Endothelial cell of umbilical vein (primary cell): ENCODE results near the gene MGLL. TPM values are rescaled to one million over a fixed set of nuclear protein-coding genes. Genes with fewer than 3 reads are reported as not detected.
"Not testable (repeated sequence)": the region's sequence is repeated elsewhere in the genome, so short reads cannot be mapped to it uniquely, and the experiment has no call there.

Experiments used
- BruUV-seq: library from RNA; stranded (reverse); fragments of 400-500 nt; replicated peaks from 2 replicates; lab custom pipeline; 2021; lab: Mats Ljungman, UMichigan
- CTCF ChIA-PET: fragments of 300-600, 350-600 bp; sonication (Branson Sonifier 250); formaldehyde crosslinking; loops from one replicate; lab custom pipeline; 2021; ENCODE audit warnings: antibody characterized with exemption, inconsistent platforms; lab: Charles Lee
- POLR2A ChIA-PET: fragments of 300-600, 350-600 bp; sonication (Branson Sonifier 250); formaldehyde crosslinking; loops from one replicate; lab custom pipeline; 2021; ENCODE audit warnings: antibody characterized with exemption, inconsistent platforms; lab: Charles Lee
- DNase-seq: peaks from one replicate; pipeline ENCODE4 v3.0.0-alpha.2; 2011; ENCODE audit warnings: low read depth, low spot score
- FAIRE-seq: peaks from 2 replicates; lab custom pipeline; 2011; peaks lifted over from hg19 to GRCh38; lab: Jason Lieb, UNC
- H2AFZ ChIP-seq: 2 replicates; pipeline ENCODE4 v1.6.0; 2012; ENCODE audit warnings: low read depth, low read length, control low read depth, inconsistent platforms
- H3K27ac ChIP-seq: 2 replicates; pipeline ENCODE4 v1.5.1; 2011; ENCODE audit warnings: low read depth, mild to moderate bottlenecking, control low read depth, low read length, moderate library complexity; ENCODE audit not compliant: insufficient read depth
- H3K27me3 ChIP-seq, 2 experiments: 2 replicates each; pipeline versions ENCODE4 v1.6.0 to v1.6.1; 2011; ENCODE audit warnings: low read length in 2 of 2, mixed read lengths in 1 of 2; ENCODE audit not compliant: control insufficient read depth in 2 of 2, insufficient read depth in 2 of 2
- H3K36me3 ChIP-seq, 2 experiments: 2 replicates in 1 of 2; 3 replicates in 1 of 2; pipeline ENCODE4 v1.5.1; 2011; ENCODE audit warnings: low read length in 2 of 2, mild to moderate bottlenecking in 1 of 2, moderate library complexity in 1 of 2; ENCODE audit not compliant: control insufficient read depth in 2 of 2, insufficient read depth in 2 of 2; ENCODE audit errors: extremely low read depth in 1 of 2
- H3K4me1 ChIP-seq: 3 replicates; pipeline ENCODE4 v1.5.1; 2011; ENCODE audit warnings: mild to moderate bottlenecking, low read length; ENCODE audit not compliant: control insufficient read depth, insufficient read depth; ENCODE audit errors: extremely low read depth
- H3K4me2 ChIP-seq: 2 replicates; pipeline ENCODE4 v1.6.1; 2011; ENCODE audit warnings: low read length, control low read depth, mixed read lengths; ENCODE audit not compliant: insufficient read depth
- H3K4me3 ChIP-seq, 3 experiments: fragments of 200-600 bp in 1 of 3; sonication (generic), shearing (Covaris generic) in 1 of 3; replicated peaks in 1 of 3; 2 replicates each; pipeline ENCODE4 v1.5.1; 2011 to 2016; ENCODE audit warnings: control low read depth in 3 of 3, low read length in 3 of 3, mild to moderate bottlenecking in 2 of 3, inconsistent platforms in 1 of 3, low read depth in 1 of 3, moderate library complexity in 1 of 3; ENCODE audit not compliant: insufficient read depth in 1 of 3
- H3K79me2 ChIP-seq: 2 replicates; pipeline ENCODE4 v1.6.0; 2012; ENCODE audit warnings: low read length, inconsistent platforms; ENCODE audit not compliant: control insufficient read depth, insufficient read depth
- H3K9ac ChIP-seq: replicated peaks from 2 replicates; pipeline ENCODE3; 2011; ENCODE audit warnings: low read length, control low read depth; ENCODE audit not compliant: insufficient read depth; ENCODE audit errors: extremely low read depth
- H3K9me1 ChIP-seq: replicated peaks from 3 replicates; pipeline ENCODE4 v1.6.0; 2011; ENCODE audit warnings: mild to moderate bottlenecking, low read length; ENCODE audit not compliant: control insufficient read depth, insufficient read depth; ENCODE audit errors: extremely low read depth
- H3K9me3 ChIP-seq: replicated peaks from 2 replicates; pipeline ENCODE4 v1.5.1; 2012; ENCODE audit warnings: low read length, inconsistent platforms; ENCODE audit not compliant: control insufficient read depth, insufficient read depth
- H4K20me1 ChIP-seq: replicated peaks from 2 replicates; pipeline ENCODE3; 2011; ENCODE audit warnings: mild to moderate bottlenecking, low read length; ENCODE audit not compliant: control insufficient read depth, insufficient read depth; ENCODE audit errors: extremely low read depth
- CTCF ChIP-seq, 2 donors: IDR thresholded peaks; 1 replicate in 1 of 2; 2 replicates in 1 of 2; pipeline ENCODE4 v1.5.1; 2011; ENCODE audit warnings: low read length in 2 of 2, mild to moderate bottlenecking in 2 of 2, moderate library complexity in 2 of 2, control low read depth in 1 of 2, inconsistent platforms in 1 of 2, low read depth in 1 of 2; ENCODE audit not compliant: insufficient read depth in 1 of 2; ENCODE audit errors: extremely low read depth in 1 of 2
- EZH2 ChIP-seq: IDR thresholded peaks from 2 replicates; pipeline ENCODE4 v1.6.1; 2012; ENCODE audit warnings: borderline replicate concordance, low read depth, mild to moderate bottlenecking, moderate library complexity, low read length, inconsistent platforms; ENCODE audit not compliant: severe bottlenecking
- FOS ChIP-seq: IDR thresholded peaks from 2 replicates; pipeline ENCODE4 v1.6.1; 2011; ENCODE audit warnings: mild to moderate bottlenecking, low read length, moderate library complexity, borderline replicate concordance; ENCODE audit not compliant: insufficient read depth
- GATA2 ChIP-seq: IDR thresholded peaks from 2 replicates; pipeline ENCODE4 v1.7.0; 2011; ENCODE audit warnings: low read depth, mild to moderate bottlenecking, moderate library complexity, mixed read lengths, low read length; ENCODE audit not compliant: insufficient read length, insufficient read depth
- JUN ChIP-seq: IDR thresholded peaks from 2 replicates; pipeline ENCODE4 v1.6.1; 2011; ENCODE audit warnings: borderline replicate concordance, low read depth; ENCODE audit not compliant: insufficient read length, insufficient read depth
- MYC ChIP-seq: IDR thresholded peaks from one replicate; pipeline ENCODE4 v1.6.1; 2011; ENCODE audit warnings: mild to moderate bottlenecking, low read depth, low read length
- POLR2A ChIP-seq: IDR thresholded peaks from 2 replicates; pipeline ENCODE4 v1.6.1; 2012; ENCODE audit warnings: low read depth, mild to moderate bottlenecking, control low read depth, low read length
- POLR2AphosphoS5 ChIP-seq: IDR thresholded peaks from 2 replicates; pipeline ENCODE4 v1.6.1; 2012; ENCODE audit warnings: low read depth, mild to moderate bottlenecking, control low read depth, low read length, moderate library complexity; ENCODE audit not compliant: insufficient read depth
- dilution Hi-C: fragments of 300-500 bp; cut with MboI; formaldehyde crosslinking; loops from one replicate; pipeline ENCODE4 v1.15.0; 2019; ENCODE audit warnings: low sequenced_read_pairs; ENCODE audit not compliant: extremely low pct_ligation_motif_present
- intact Hi-C: fragments of 100-400 bp; cut with micrococcal nuclease; formaldehyde crosslinking; loops from one replicate; pipeline ENCODE4 v1.10.0; 2022
- polyA plus RNA-seq, 4 experiments: library from polyadenylated mRNA; depleted of rRNA in 3 of 4; stranded (reverse) in 3 of 4; unstranded in 1 of 4; fragments of >200 nt; gene quantifications; 2 replicates each; pipeline versions ENCODE4 v1.2.1 to v1.2.3, GENCODE V29; 2011 to 2012; ENCODE audit warnings: missing spikeins in 1 of 4
- total RNA-seq: library from RNA; stranded (reverse); gene quantifications from 2 replicates; pipeline ENCODE4 v1.2.3, GENCODE V29; 2021
- TF ChIP-seq, protein P1 (sequence below): IDR thresholded peaks from 2 replicates; pipeline ENCODE4 v1.6.1; 2011; ENCODE audit not compliant: insufficient read depth, insufficient read length

Gene MGLL
- total and polyA plus RNA-seq, 2 donors (not counting 3 experiments of a cell fraction or from before 2014, with no cell fraction given), result 30.7 to 60.2 TPM

DNA sequence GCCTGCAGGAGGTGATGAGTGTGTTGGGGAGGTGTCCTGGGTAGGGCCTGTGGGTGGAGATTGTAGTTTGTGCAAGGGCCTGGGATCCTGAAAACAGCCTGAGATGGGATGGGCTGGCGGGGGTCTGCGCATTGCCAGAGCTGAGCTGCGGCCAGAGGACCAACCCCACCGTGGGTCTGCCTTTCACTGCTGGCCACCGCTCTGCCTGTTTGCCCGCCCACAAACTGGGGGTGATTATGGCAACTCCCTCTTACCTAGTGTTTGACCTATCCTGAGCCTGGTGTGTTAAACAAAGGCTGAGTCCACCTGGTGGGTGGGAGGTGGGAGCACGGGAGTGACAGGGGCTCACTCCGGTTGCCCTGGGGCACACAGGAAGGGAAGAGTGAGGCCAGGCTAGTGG, 139.8 kb downstream of the MGLL start:
- dilution Hi-C loops, result no loop called here
- no TSS peak for BruUV-seq
- intact Hi-C loops, result no loop called here
- ChIA-PET CTCF (interaction anchor here (1.5 to 2.5 kb wide), 3 partner anchors 14 to 277 kb away, joined by 4 to 16 read pairs (median 4); no protein-coding TSS in a partner anchor), POLR2A (no interaction called here)
- no peaks in the 10 kb centered on the region for H3K9me3 ChIP-seq
- no peaks in the 10 kb centered on the region for H3K4me1 ChIP-seq
- FAIRE-seq (no peak), DNase-seq (no peak)
- no peaks in the 10 kb centered on the region for H4K20me1 ChIP-seq
- H3K4me3 ChIP-seq, result no peak overlapping the region
- no peak overlapping the region for H3K27ac ChIP-seq
- no peak overlapping the region for H3K9ac ChIP-seq
- no peak for TF ChIP-seq EZH2
- no peak for TF ChIP-seq POLR2AphosphoS5
- no peak for TF ChIP-seq GATA2
- no peak for TF ChIP-seq POLR2A
- TF ChIP-seq JUN, result no peak
- TF ChIP-seq, protein P1, sequence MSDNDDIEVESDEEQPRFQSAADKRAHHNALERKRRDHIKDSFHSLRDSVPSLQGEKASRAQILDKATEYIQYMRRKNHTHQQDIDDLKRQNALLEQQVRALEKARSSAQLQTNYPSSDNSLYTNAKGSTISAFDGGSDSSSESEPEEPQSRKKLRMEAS, result no peak
- no peak for TF ChIP-seq MYC
- no peak for TF ChIP-seq FOS
- no peak for TF ChIP-seq CTCF (IDR thresholded peaks at IDR 0.05; ENCODE audit: extremely low read depth in 1 of 2, insufficient read depth in 1 of 2, low read depth in 1 of 2, low read length in 2 of 2)
- H3K79me2 ChIP-seq, result no peaks in the 10 kb centered on the region
- H3K27me3 ChIP-seq, result no peaks in the 10 kb centered on the region
- no peak overlapping the region for H2AFZ ChIP-seq
- no peaks in the 10 kb centered on the region for H3K36me3 ChIP-seq
- H3K9me1 ChIP-seq, result no peaks in the 10 kb centered on the region
- no peak overlapping the region for H3K4me2 ChIP-seq

DNA sequence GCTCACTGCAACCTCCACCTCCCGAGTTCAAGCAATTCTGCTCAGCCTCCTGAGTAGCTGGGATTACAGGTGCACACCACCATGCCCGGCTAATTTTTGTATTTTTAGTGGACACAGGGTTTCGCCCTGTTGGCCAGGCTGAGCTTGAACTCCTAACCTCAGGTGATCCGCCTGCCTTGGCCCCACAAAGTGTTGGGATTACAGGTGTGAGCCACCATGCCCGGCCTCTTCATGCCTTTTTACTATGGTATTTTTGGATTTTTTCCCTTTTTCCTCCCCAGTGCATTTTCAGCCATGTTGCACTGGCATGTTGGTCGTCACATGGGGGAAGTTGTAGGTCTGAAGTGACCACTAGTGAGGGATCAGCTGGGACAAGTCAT, 140.2 kb downstream of the MGLL start:
- H3K9me3 ChIP-seq, H3K9me1 ChIP-seq, H3K79me2 ChIP-seq, H3K4me3 ChIP-seq, H4K20me1 ChIP-seq, BruUV-seq, intact Hi-C loops, H2AFZ ChIP-seq, POLR2A ChIA-PET, H3K9ac ChIP-seq, DNase-seq, H3K4me1 ChIP-seq, FAIRE-seq, H3K27ac ChIP-seq, dilution Hi-C loops, H3K27me3 ChIP-seq, H3K4me2 ChIP-seq, H3K36me3 ChIP-seq: not testable (repeated sequence)
- CTCF ChIA-PET, result interaction anchor here (0.8 to 2.0 kb wide), 3 partner anchors 9 to 153 kb away, joined by 3 to 11 read pairs (median 4); no protein-coding TSS in a partner anchor
